K562 (cell line): ENCODE data around the gene ASS1. TPM values are rescaled to one million over a fixed set of nuclear protein-coding genes. Genes with fewer than 3 reads are reported as not detected.

ENCODE experiments used
- ATAC-seq: fragments of 200-7000 bp; cut with Tn5 transposase; 3 replicates; pipeline ENCODE4 v1.9.1; 2020; ENCODE audit warnings: moderate library complexity
- BruUV-seq: library from RNA; stranded (reverse); fragments of 400-500 nt; replicated peaks from 2 replicates; lab custom pipeline; 2021; lab: Mats Ljungman, UMichigan
- CTCF ChIA-PET: fragments of 300-600 bp; formaldehyde crosslinking; extraction: SDS; loops from one replicate; lab custom pipeline; 2021; ENCODE audit warnings: low intra/inter-chr PET ratio; lab: Yijun Ruan, JAX
- POLR2A ChIA-PET: fragments of 300-600, 350-650 bp; sonication (Branson Sonifier 250); formaldehyde crosslinking; extraction: SDS; loops from one replicate; lab custom pipeline; 2021; ENCODE audit warnings: antibody characterized with exemption, inconsistent platforms; lab: Yijun Ruan, JAX
- DNase-seq, 4 experiments: peaks; one replicate each; pipeline versions ENCODE4 v3.0.0 to v3.0.0-alpha.2; 2011 to 2018; ENCODE audit warnings: low spot score in 3 of 4, mixed read lengths in 3 of 4; ENCODE audit errors: extremely low read depth in 1 of 4
- FAIRE-seq: peaks from 2 replicates; lab custom pipeline; 2011; peaks lifted over from hg19 to GRCh38; lab: Jason Lieb, UNC
- H2AFZ ChIP-seq: 2 replicates; pipeline ENCODE4 v1.6.0; 2011; ENCODE audit warnings: low read depth, low read length, control low read depth, inconsistent platforms
- H3K27ac ChIP-seq: fragments of 200-600 bp; 3 replicates; pipeline ENCODE4 v1.8.0; 2011; ENCODE audit warnings: low read depth, mild to moderate bottlenecking, control low read depth, inconsistent platforms, low read length, moderate library complexity, mixed read lengths; ENCODE audit errors: extremely low read depth
- H3K27me3 ChIP-seq, 2 experiments: fragments of 300-600 bp in 1 of 2; 2 replicates in 1 of 2; 3 replicates in 1 of 2; pipeline versions ENCODE4 v1.6.0 to v1.8.0; 2011; ENCODE audit warnings: inconsistent platforms in 2 of 2, low read length in 2 of 2, mild to moderate bottlenecking in 1 of 2, mixed read lengths in 1 of 2, moderate library complexity in 1 of 2; ENCODE audit not compliant: control insufficient read depth in 2 of 2, insufficient read depth in 2 of 2
- H3K36me3 ChIP-seq: fragments of 300-600 bp; 3 replicates; pipeline ENCODE4 v1.8.0; 2011; ENCODE audit warnings: mild to moderate bottlenecking, low read length, inconsistent platforms; ENCODE audit not compliant: control insufficient read depth, insufficient read depth
- H3K4me1 ChIP-seq, 2 experiments: fragments of 200-600 bp in 1 of 2; replicated peaks in 1 of 2; 2 replicates in 1 of 2; 3 replicates in 1 of 2; pipeline versions ENCODE4 v1.5.1 to v1.8.0; 2011; ENCODE audit warnings: inconsistent platforms in 2 of 2, low read length in 2 of 2, mild to moderate bottlenecking in 1 of 2, mixed read lengths in 1 of 2, moderate library complexity in 1 of 2; ENCODE audit not compliant: control insufficient read depth in 2 of 2, insufficient read depth in 2 of 2
- H3K4me2 ChIP-seq: 2 replicates; pipeline ENCODE4 v1.6.1; 2011; ENCODE audit warnings: low read length, control low read depth, inconsistent platforms, mixed read lengths; ENCODE audit not compliant: insufficient read depth
- H3K4me3 ChIP-seq: fragments of 200-600 bp; sonication (generic), shearing (Covaris generic); 2 replicates; pipeline ENCODE4 v1.5.1; 2016; ENCODE audit warnings: control low read depth, inconsistent platforms
- H3K79me2 ChIP-seq: fragments of 200-600 bp; 3 replicates; pipeline ENCODE4 v1.8.0; 2011; ENCODE audit warnings: low read length, inconsistent platforms; ENCODE audit not compliant: control insufficient read depth, insufficient read depth
- H3K9ac ChIP-seq, 2 experiments: 2 replicates each; pipeline versions ENCODE4 v1.6.0 to v1.6.1; 2011; ENCODE audit warnings: low read depth in 2 of 2, low read length in 2 of 2, control low read depth in 1 of 2, inconsistent platforms in 1 of 2, mild to moderate bottlenecking in 1 of 2, mixed read lengths in 1 of 2; ENCODE audit not compliant: insufficient read depth in 1 of 2
- H3K9me1 ChIP-seq: one replicate; pipeline ENCODE4 v1.6.0; 2011; ENCODE audit warnings: inconsistent platforms, mild to moderate bottlenecking, low read length, moderate library complexity; ENCODE audit not compliant: control insufficient read depth, insufficient read depth
- H3K9me3 ChIP-seq: replicated peaks from 2 replicates; pipeline ENCODE4 v1.5.1; 2011; ENCODE audit warnings: low read depth, low read length, inconsistent platforms; ENCODE audit not compliant: control insufficient read depth, insufficient read depth
- H4K20me1 ChIP-seq: replicated peaks from 2 replicates; pipeline ENCODE4 v1.6.1; 2011; ENCODE audit warnings: low read length, inconsistent platforms, mixed read lengths; ENCODE audit not compliant: control insufficient read depth, insufficient read depth
- BACH1 ChIP-seq: fragments of 200-800 bp; sonication (Bioruptor generic); IDR thresholded peaks from 2 replicates; pipeline ENCODE4 v1.6.1; 2016; ENCODE audit warnings: missing genetic modification characterization, missing compliant biosample characterization
- ELF1 ChIP-seq: fragments of 200-800 bp; sonication (Bioruptor generic); IDR thresholded peaks from 2 replicates; pipeline ENCODE4 v1.6.1; 2016; ENCODE audit warnings: missing genetic modification characterization, missing compliant biosample characterization
- GABPB2 ChIP-seq: fragments of 250-450 bp; sonication (Bioruptor Pico); conservative IDR thresholded peaks from 2 replicates; pipeline ENCODE4 v1.5.1; 2021; ENCODE audit warnings: mild to moderate bottlenecking
- NFRKB ChIP-seq: fragments of 450-650 bp; IDR thresholded peaks from 2 replicates; pipeline ENCODE4 v1.6.1; 2016; ENCODE audit warnings: low read depth
- PURB ChIP-seq: sonication (generic); formaldehyde crosslinking; IDR thresholded peaks from 2 replicates; pipeline ENCODE4 v1.9.0; 2021; ENCODE audit warnings: low read depth, mild to moderate bottlenecking, missing genetic modification reagents
- SREBF2 ChIP-seq: sonication (generic); formaldehyde crosslinking; IDR thresholded peaks from 2 replicates; pipeline ENCODE4 v1.4.0; 2020; ENCODE audit warnings: mild to moderate bottlenecking, missing genetic modification reagents
- TEAD4 ChIP-seq, 2 experiments: sonication (generic) in 1 of 2; formaldehyde crosslinking in 1 of 2; IDR thresholded peaks; 2 replicates each; pipeline versions ENCODE4 v1.6.1 to v1.8.0; 2012 to 2022; ENCODE audit warnings: borderline replicate concordance in 1 of 2, inconsistent platforms in 1 of 2, low read length in 1 of 2, mild to moderate bottlenecking in 1 of 2, missing genetic modification reagents in 1 of 2
- ZBTB11 ChIP-seq, 3 experiments: fragments of 200-800 bp in 1 of 3; fragments of 250-450 bp in 1 of 3; fragments of 450-650 bp in 1 of 3; sonication (Bioruptor Pico) in 1 of 3; sonication (Bioruptor generic) in 1 of 3; formaldehyde crosslinking in 1 of 3; IDR thresholded peaks; 2 replicates each; pipeline versions ENCODE4 v1.6.1 to v1.8.0; 2016 to 2022; ENCODE audit warnings: mild to moderate bottlenecking in 2 of 3, missing genetic modification characterization in 2 of 3, missing compliant biosample characterization in 1 of 3, moderate library complexity in 1 of 3
- ZNF785 ChIP-seq: fragments of 250-450 bp; sonication (Bioruptor Pico); IDR thresholded peaks from 2 replicates; pipeline ENCODE4 v1.4.0; 2020; ENCODE audit warnings: mild to moderate bottlenecking
- WGBS: fragments of 100-300 bp; shearing (Covaris generic); methylation state at CpG from one replicate; pipeline ENCODE4 v1.1.6; 2016; ENCODE audit warnings: low coverage, mixed read lengths; ENCODE audit not compliant: insufficient coverage; ENCODE audit errors: missing lambda C conversion rate; 5-methylcytosine and 5-hydroxymethylcytosine counted together
- in situ Hi-C: fragments of 300-500 bp; cut with MboI; formaldehyde crosslinking; loops from 4 replicates; pipeline ENCODE4 v1.15.0; 2018; ENCODE audit warnings: inconsistent platforms, mixed read lengths
- intact Hi-C: fragments of 100-400 bp; cut with micrococcal nuclease; formaldehyde crosslinking; loops from 2 replicates; pipeline ENCODE4 v1.14.2; 2022
- polyA plus RNA-seq, 8 experiments: library from polyadenylated mRNA; depleted of rRNA in 4 of 8; stranded (reverse) in 5 of 8; unstranded in 3 of 8; fragments of >200 nt; fragmentation: Nextera tagmentation in 2 of 8; fragmentation: Illumina TruSeq in 1 of 8; extraction: Ambion mirVana in 2 of 8; extraction: Trizol in 1 of 8; gene quantifications; 2 replicates each; pipeline versions ENCODE4 v1.2.1 to v1.2.3, GENCODE V29; 2011 to 2014; ENCODE audit warnings: inconsistent platforms in 1 of 8, missing spikeins in 1 of 8
- total RNA-seq, 7 experiments: library from RNA; depleted of rRNA in 6 of 7; stranded (reverse); fragments of >200 nt in 6 of 7; fragmentation: Illumina TruSeq in 2 of 7; extraction: Trizol in 2 of 7; gene quantifications; 2 replicates each; pipeline versions ENCODE4 v1.2.1 to v1.2.3, GENCODE V29; 2011 to 2021; ENCODE audit warnings: low replicate concordance in 1 of 7
- TF ChIP-seq, protein P1 (sequence below), 2 experiments: fragments of 450-650 bp; IDR thresholded peaks; 2 replicates each; pipeline ENCODE4 v1.6.1; 2018; ENCODE audit warnings: mild to moderate bottlenecking in 2 of 2, low read depth in 1 of 2; ENCODE audit not compliant: partially characterized antibody in 2 of 2

ASS1 gene
- total and polyA plus RNA-seq, 9 of the 15 experiments (the other 6 are each of a cell fraction or from before 2014, with no cell fraction given): 1.5 to 5.7 (median 3.7) TPM

DNA sequence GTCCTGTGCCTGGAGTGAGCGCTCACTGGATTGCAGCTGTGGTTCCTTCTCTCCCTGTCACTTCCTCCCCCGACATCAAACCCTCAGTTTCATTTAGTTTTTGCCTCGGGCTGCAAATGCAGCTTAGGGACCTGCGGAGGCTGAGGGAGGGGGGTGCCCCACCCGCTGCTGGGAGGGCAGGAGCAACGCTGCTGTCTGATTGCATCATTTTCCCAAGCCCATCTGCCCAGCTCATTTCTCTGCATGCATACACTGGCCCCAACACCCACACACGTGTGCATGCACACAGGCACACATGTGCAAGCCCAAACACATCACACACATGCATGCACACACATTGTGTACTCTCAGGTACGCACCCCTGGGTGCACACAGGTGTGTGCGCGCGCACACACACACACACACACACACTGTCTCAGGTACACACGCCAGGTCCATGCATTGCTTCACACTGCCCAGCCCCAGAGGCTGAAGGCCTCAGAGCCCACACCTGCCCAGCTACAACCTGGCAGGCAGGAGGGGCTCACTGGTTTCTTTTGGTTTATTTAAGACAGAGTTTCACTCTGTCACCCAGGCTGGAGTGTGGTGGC, 3.4 kb downstream of the ASS1 start (continued):
- TF ChIP-seq NFRKB (peak; percentile 50), ELF1 (tag) (no peak)

DNA sequence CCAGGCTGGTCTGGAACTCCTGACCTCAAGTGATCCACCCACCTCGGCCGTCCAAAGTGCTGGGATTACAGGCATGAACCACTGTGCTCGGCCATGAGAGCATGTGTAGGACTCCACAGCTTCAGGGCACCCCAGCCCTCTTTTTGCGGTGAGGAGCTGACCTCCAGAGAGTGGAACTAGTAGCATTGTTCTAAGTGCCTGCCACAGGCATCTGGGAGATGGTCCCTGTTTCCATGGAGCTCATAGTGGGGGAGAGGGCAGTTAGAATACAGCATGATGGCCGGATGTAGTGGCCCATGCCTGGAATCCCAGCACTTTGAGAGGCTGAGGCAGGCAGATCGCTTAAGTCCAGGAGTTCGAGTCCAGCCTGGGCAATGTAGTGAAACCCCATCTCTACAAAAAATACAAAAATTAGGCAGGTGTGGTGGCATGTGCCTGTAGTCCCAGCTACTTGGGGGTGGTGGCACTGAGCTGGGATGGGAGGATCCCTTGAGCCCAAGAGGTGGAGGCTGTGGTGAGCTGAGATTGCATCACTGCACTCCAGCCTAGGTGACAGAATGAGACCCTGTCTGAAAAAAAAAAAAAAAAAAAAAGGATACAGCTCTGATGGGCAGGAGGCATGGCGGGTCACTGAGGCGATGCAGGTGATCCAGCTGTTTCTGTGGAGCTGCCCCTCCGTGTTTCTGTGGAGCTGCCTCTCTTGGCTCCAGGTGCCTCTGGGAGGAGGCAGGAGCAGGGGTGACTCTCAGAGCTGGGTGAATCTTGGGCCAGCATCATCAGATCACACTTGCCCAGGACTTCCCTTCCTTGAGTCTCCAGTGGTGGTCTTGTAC, 4.2 kb downstream of the ASS1 start:
- ChIA-PET CTCF (no interaction called here), POLR2A (interaction anchor here (0.8 to 1.6 kb wide), 3 partner anchors 9 to 244 kb away, joined by 3 read pairs; partner anchors contain the start of gene EXOSC2)
- no peak for FAIRE-seq
- WGBS: 45% methylated on average over 5 of the region's 10 CpGs
- H3K9me3 ChIP-seq: no peaks in the 10 kb centered on the region
- H3K4me1 ChIP-seq: peaks cover 35 to 58% of the 10 kb centered on the region in 2 experiments
- H3K9me1 ChIP-seq: no peaks in the 10 kb centered on the region
- H4K20me1 ChIP-seq: no peaks in the 10 kb centered on the region
- H3K9ac ChIP-seq: no peak overlapping the region
- H3K4me2 ChIP-seq: no peak overlapping the region
- in situ Hi-C loops: no loop called here
- H3K79me2 ChIP-seq: no peaks in the 10 kb centered on the region
- no TSS peak for BruUV-seq
- H3K4me3 ChIP-seq: no peak overlapping the region
- ATAC-seq: no peak
- DNase-seq: no peak
- H2AFZ ChIP-seq: no peak overlapping the region
- no peak overlapping the region; the same call in 2 of the 3 replicates for H3K27ac ChIP-seq
- no peaks in the 10 kb centered on the region for H3K27me3 ChIP-seq
- intact Hi-C loops: no loop called here
- no peaks in the 10 kb centered on the region for H3K36me3 ChIP-seq
- TF ChIP-seq GABPB2 (CRISPR knock-in tag): no peak
- TF ChIP-seq ZBTB11 (CRISPR knock-in tag; IDR thresholded peaks at IDR 0.05): no peak
- TF ChIP-seq ZNF785 (CRISPR knock-in tag): no peak
- no peak for TF ChIP-seq SREBF2 (CRISPR knock-in tag)
- TF ChIP-seq PURB (CRISPR knock-in tag): no peak
- TF ChIP-seq BACH1 (tag): no peak
- no peak for TF ChIP-seq TEAD4 (IDR thresholded peaks at IDR 0.05; ENCODE audit: low read length)
- 0 out of 2 replicates have a peak, but pooled peaks have one; percentile 15 for TF ChIP-seq TEAD4 (CRISPR knock-in tag; IDR thresholded peaks at IDR 0.05; ENCODE audit: borderline replicate concordance)
- TF ChIP-seq, protein P1, sequence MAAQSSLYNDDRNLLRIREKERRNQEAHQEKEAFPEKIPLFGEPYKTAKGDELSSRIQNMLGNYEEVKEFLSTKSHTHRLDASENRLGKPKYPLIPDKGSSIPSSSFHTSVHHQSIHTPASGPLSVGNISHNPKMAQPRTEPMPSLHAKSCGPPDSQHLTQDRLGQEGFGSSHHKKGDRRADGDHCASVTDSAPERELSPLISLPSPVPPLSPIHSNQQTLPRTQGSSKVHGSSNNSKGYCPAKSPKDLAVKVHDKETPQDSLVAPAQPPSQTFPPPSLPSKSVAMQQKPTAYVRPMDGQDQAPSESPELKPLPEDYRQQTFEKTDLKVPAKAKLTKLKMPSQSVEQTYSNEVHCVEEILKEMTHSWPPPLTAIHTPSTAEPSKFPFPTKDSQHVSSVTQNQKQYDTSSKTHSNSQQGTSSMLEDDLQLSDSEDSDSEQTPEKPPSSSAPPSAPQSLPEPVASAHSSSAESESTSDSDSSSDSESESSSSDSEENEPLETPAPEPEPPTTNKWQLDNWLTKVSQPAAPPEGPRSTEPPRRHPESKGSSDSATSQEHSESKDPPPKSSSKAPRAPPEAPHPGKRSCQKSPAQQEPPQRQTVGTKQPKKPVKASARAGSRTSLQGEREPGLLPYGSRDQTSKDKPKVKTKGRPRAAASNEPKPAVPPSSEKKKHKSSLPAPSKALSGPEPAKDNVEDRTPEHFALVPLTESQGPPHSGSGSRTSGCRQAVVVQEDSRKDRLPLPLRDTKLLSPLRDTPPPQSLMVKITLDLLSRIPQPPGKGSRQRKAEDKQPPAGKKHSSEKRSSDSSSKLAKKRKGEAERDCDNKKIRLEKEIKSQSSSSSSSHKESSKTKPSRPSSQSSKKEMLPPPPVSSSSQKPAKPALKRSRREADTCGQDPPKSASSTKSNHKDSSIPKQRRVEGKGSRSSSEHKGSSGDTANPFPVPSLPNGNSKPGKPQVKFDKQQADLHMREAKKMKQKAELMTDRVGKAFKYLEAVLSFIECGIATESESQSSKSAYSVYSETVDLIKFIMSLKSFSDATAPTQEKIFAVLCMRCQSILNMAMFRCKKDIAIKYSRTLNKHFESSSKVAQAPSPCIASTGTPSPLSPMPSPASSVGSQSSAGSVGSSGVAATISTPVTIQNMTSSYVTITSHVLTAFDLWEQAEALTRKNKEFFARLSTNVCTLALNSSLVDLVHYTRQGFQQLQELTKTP (IDR thresholded peaks at IDR 0.05; ENCODE audit: low read depth in 1 of 2, partially characterized antibody in 2 of 2): no peak
